GM12878 (cell line): ENCODE measurements around the gene TGFB1. TPM values are rescaled to one million over a fixed set of nuclear protein-coding genes. Genes with fewer than 3 reads are reported as not detected.

Experiments
- CBX5 ChIP-seq: sonication (generic); IDR thresholded peaks from 2 replicates; pipeline ENCODE4 v1.6.1; 2016; ENCODE audit warnings: low read depth, moderate library complexity, mild to moderate bottlenecking, inconsistent platforms
- ETV6 ChIP-seq, 2 experiments: fragments of 450-650 bp in 1 of 2; IDR thresholded peaks in 1 of 2; conservative IDR thresholded peaks in 1 of 2; 2 replicates each; pipeline ENCODE4 v1.6.1; 2014; ENCODE audit warnings: antibody characterized with exemption in 1 of 2, borderline replicate concordance in 1 of 2, low read depth in 1 of 2, mild to moderate bottlenecking in 1 of 2, moderate library complexity in 1 of 2
- FOXK2 ChIP-seq: fragments of 450-650 bp; IDR thresholded peaks from 2 replicates; pipeline ENCODE4 v1.6.1; 2017; ENCODE audit warnings: mild to moderate bottlenecking, moderate library complexity
- GABPA ChIP-seq: IDR thresholded peaks from 2 replicates; pipeline ENCODE4 v1.6.1; 2014; ENCODE audit warnings: antibody characterized with exemption, low read depth, mild to moderate bottlenecking, inconsistent platforms
- GATAD2B ChIP-seq: fragments of 450-650 bp; conservative IDR thresholded peaks from 2 replicates; pipeline ENCODE4 v1.6.1; 2017; ENCODE audit warnings: low read depth, mild to moderate bottlenecking, moderate library complexity
- NR2C1 ChIP-seq: fragments of 450-650 bp; IDR thresholded peaks from 2 replicates; pipeline ENCODE4 v1.6.1; 2017; ENCODE audit warnings: antibody characterized with exemption, mild to moderate bottlenecking, moderate library complexity
- PBX3 ChIP-seq: IDR thresholded peaks from 2 replicates; pipeline ENCODE4 v1.6.1; 2011; ENCODE audit warnings: mild to moderate bottlenecking, low read depth, low read length, moderate library complexity; ENCODE audit not compliant: insufficient replicate concordance
- POLR2AphosphoS2 ChIP-seq: IDR thresholded peaks from 2 replicates; pipeline ENCODE4 v1.6.1; 2011; ENCODE audit warnings: low read depth, mild to moderate bottlenecking, low read length, improper control_type of control experiment, moderate library complexity
- RELB ChIP-seq: fragments of 450-650 bp; IDR thresholded peaks from 2 replicates; pipeline ENCODE4 v1.6.1; 2017; ENCODE audit warnings: low read depth, mild to moderate bottlenecking, moderate library complexity
- SUPT20H ChIP-seq: IDR thresholded peaks from 2 replicates; pipeline ENCODE4 v1.6.1; 2011; ENCODE audit warnings: low read depth, mild to moderate bottlenecking, low read length, moderate library complexity, borderline replicate concordance; ENCODE audit not compliant: control insufficient read depth
- TAF1 ChIP-seq: IDR thresholded peaks from 2 replicates; pipeline ENCODE4 v1.6.1; 2011; ENCODE audit warnings: mild to moderate bottlenecking, low read depth, low read length, borderline replicate concordance
- TARDBP ChIP-seq: IDR thresholded peaks from 2 replicates; pipeline ENCODE4 v1.6.1; 2016; ENCODE audit warnings: borderline replicate concordance
- USF2 ChIP-seq: IDR thresholded peaks from 2 replicates; pipeline ENCODE4 v1.6.1; 2011; ENCODE audit warnings: low read depth, low read length, improper control_type of control experiment, borderline replicate concordance
- WRNIP1 ChIP-seq: IDR thresholded peaks from 2 replicates; pipeline ENCODE4 v1.6.1; 2011; ENCODE audit warnings: low read depth, low read length, improper control_type of control experiment, borderline replicate concordance
- ZBTB11 ChIP-seq: fragments of 450-650 bp; formaldehyde crosslinking; IDR thresholded peaks from 2 replicates; pipeline ENCODE4 v1.5.0; 2022; ENCODE audit warnings: mild to moderate bottlenecking, missing genetic modification characterization
- polyA plus RNA-seq, 11 experiments: library from polyadenylated mRNA; depleted of rRNA in 4 of 11; unstranded in 6 of 11; stranded (reverse) in 5 of 11; fragments of >200 nt; fragmentation: Nextera tagmentation in 4 of 11; fragmentation: Illumina TruSeq in 1 of 11; extraction: Ambion mirVana in 4 of 11; extraction: Trizol in 1 of 11; gene quantifications; 1 replicate in 1 of 11; 2 replicates in 10 of 11; pipeline versions ENCODE4 v1.2.1 to v1.2.3, GENCODE V29; 2011 to 2016; ENCODE audit warnings: inconsistent platforms in 2 of 11, missing spikeins in 2 of 11, low read depth in 1 of 11
- total RNA-seq, 4 experiments: library from RNA; depleted of rRNA in 3 of 4; stranded (reverse); fragments of >200 nt in 3 of 4; fragmentation: Illumina TruSeq in 1 of 4; extraction: Trizol in 1 of 4; gene quantifications; 2 replicates each; pipeline versions ENCODE4 v1.2.1 to v1.2.3, GENCODE V29; 2013 to 2021

Gene TGFB1
- total and polyA plus RNA-seq, 10 of the 15 experiments (the other 5 are each of a cell fraction or from before 2014, with no cell fraction given), result 0.23 to 120 (median 10.9) TPM

- no peak for TF ChIP-seq GABPA
- peak; percentile 20 for TF ChIP-seq TAF1
- TF ChIP-seq FOXK2, result no peak
- TF ChIP-seq ZBTB11 (CRISPR knock-in tag), result no peak
- TF ChIP-seq GATAD2B, result no peak
- no peak; the same call in 1 of the 2 replicates for TF ChIP-seq USF2
- TF ChIP-seq RELB, result no peak; the same call in 1 of the 2 replicates
- peak; percentile 89 for TF ChIP-seq PBX3
- TF ChIP-seq WRNIP1, result 0 out of 2 replicates have a peak, but pooled peaks have one; percentile 53
- TF ChIP-seq NR2C1, result peak; percentile 87
- no peak for TF ChIP-seq CBX5
- no peak for TF ChIP-seq ETV6 (conservative IDR thresholded peaks at IDR 0.05 in 1 of 2, IDR thresholded peaks at IDR 0.05 in 1 of 2; ENCODE audit: borderline replicate concordance in 1 of 2, low read depth in 1 of 2)
- TF ChIP-seq POLR2AphosphoS2, result peak; percentile 63; the same call in 1 of the 2 replicates
- no peak for TF ChIP-seq SUPT20H
- peak; percentile 77 for TF ChIP-seq TARDBP
Observed at GRCh38 chr19:41363753-41364523, 10.2 kb upstream of the TGFB1 start, which contains the start of gene B9D2 (continued).
